ENCODE measurements around the gene SNX4. TPM values are rescaled to one million over a fixed set of nuclear protein-coding genes. Genes with fewer than 3 reads are reported as not detected.

Gene SNX4
- total RNA-seq, 2 experiments from 2014 or later, result 36.2 to 36.3 TPM

DNA sequence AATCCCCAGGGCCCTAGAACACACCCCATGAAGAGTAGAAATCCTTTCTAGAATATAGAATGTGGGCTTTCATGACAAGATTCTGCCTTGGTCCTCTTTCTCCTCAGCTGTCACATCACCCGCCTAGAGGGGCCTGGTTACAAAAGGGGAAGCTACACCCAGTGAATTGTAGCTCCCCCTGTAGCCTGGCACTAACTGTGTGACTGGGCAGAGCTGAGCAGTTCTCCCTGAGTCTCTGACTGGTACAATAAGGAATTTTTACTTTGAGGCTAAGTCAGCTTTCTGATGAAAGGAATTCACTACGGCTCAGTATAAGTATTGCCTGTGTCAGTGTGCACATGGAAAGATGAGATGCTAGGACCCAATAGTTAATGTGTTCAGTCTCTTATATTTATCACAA lies 116.2 kb downstream of the SNX4 start:
- Mint-ChIP-seq H3K4me1 (no peaks in the 10 kb centered on the region), H3K4me3 (no peak overlapping the region), H3K27ac (no peak overlapping the region), H3K9me3 (ENCODE audit: low read depth) (peaks cover 8% of the 10 kb centered on the region), H3K27me3 (peaks cover 9% of the 10 kb centered on the region), H3K36me3 (ENCODE audit: low read depth) (peaks cover 3% of the 10 kb centered on the region)
- ATAC-seq, result no peak
- DNase-seq, result no peak
- intact Hi-C loops (cut with DNase I, micrococcal nuclease), result no loop called here
- ChIA-PET POLR2A (no interaction called here), CTCF (no interaction called here)

DNA sequence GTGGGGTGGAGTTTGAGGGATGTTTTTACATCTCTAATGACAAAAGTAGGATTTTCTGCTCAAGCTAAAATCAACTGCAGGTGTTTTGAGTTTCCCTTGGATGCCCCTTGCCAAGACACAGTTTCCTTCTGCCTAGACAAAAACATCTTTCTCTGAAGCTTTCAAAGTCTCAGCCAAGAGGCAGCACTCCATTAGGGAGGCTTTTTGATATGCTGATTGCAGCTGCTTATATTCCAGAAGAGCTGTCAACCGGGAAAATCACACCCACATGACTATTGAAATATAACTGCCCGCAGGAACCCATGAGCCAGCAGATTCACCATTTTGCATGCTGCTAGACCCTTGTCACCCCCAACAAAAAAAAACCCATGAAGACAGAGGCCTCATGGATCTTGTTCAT lies 117.4 kb downstream of the SNX4 start:
- Mint-ChIP-seq H3K27ac (no peak overlapping the region), H3K36me3 (ENCODE audit: low read depth) (peaks cover 3% of the 10 kb centered on the region), H3K27me3 (peaks cover 12% of the 10 kb centered on the region), H3K4me3 (no peak overlapping the region), H3K4me1 (no peaks in the 10 kb centered on the region), H3K9me3 (ENCODE audit: low read depth) (peaks cover 8% of the 10 kb centered on the region)
- ChIA-PET POLR2A (no interaction called here), CTCF (no interaction called here)
- no peak for DNase-seq
- no peak for ATAC-seq
- intact Hi-C loops (cut with DNase I, micrococcal nuclease), result no loop called here

DNA sequence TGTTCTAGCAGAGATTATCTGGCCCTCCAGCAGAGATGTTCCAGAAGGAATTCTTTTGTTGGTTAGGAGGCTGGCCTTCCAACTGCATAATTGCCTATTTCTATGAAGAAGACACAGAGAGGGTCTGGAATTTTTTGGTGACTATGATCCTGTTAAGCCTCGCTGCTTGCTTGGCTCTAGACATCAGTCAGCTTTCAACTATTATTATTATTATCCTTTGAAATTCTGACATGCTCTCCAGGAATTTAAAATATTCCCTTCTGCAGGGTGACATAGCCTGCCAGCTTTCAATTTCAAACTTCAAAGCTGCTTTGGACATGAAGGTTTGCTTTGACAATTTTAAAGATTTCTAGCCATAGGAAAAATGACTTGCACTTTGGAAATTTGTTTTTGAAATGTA lies 118.6 kb downstream of the SNX4 start:
- POLR2A ChIA-PET, result no interaction called here
- no peak for DNase-seq
- CTCF ChIA-PET, result no interaction called here
- intact Hi-C loops (cut with DNase I, micrococcal nuclease), result no loop called here
- H3K36me3 Mint-ChIP-seq (ENCODE audit: low read depth), result peaks cover 3% of the 10 kb centered on the region
- H3K9me3 Mint-ChIP-seq (ENCODE audit: low read depth), result peaks cover 8% of the 10 kb centered on the region
- H3K27ac Mint-ChIP-seq, result no peak overlapping the region
- ATAC-seq, result no peak
- no peaks in the 10 kb centered on the region for H3K4me1 Mint-ChIP-seq
- no peak overlapping the region for H3K4me3 Mint-ChIP-seq
- peaks cover 11% of the 10 kb centered on the region for H3K27me3 Mint-ChIP-seq

- no peak for ATAC-seq
- CTCF ChIA-PET, result interaction anchor here (0.8 to 1.8 kb wide), 4 partner anchors 17 to 404 kb away, joined by 3 to 4 read pairs (median 4); no protein-coding TSS in a partner anchor
Observed at GRCh38 chr3:125398952-125399351, 121.0 kb downstream of the SNX4 start.

More at GRCh38 chr3:125398952-125399351, 121.0 kb downstream of the SNX4 start:
- DNase-seq, result no peak
- no peaks in the 10 kb centered on the region for H3K36me3 Mint-ChIP-seq (ENCODE audit: low read depth)
- no peaks in the 10 kb centered on the region for H3K9me3 Mint-ChIP-seq (ENCODE audit: low read depth)
- H3K4me1 Mint-ChIP-seq, result no peaks in the 10 kb centered on the region
- H3K27ac Mint-ChIP-seq, result no peak overlapping the region
- intact Hi-C loops (cut with DNase I, micrococcal nuclease), result no loop called here
- peaks cover 12% of the 10 kb centered on the region for H3K27me3 Mint-ChIP-seq
- POLR2A ChIA-PET, result no interaction called here
- no peak overlapping the region for H3K4me3 Mint-ChIP-seq

Other genes with a start within 250 kb of the SNX4 start
- gene ZNF148, start 144.9 kb downstream of the SNX4 start, total RNA-seq, result 10 to 100 TPM; 30.3 to 37.7 TPM
- gene OSBPL11, start 75.3 kb upstream of the SNX4 start, total RNA-seq, result 1 to 10 TPM; 9.0 to 9.3 TPM

All from activated CD4-positive, alpha-beta T cell treated with anti-CD3 and anti-CD28 coated beads for 36 hours (primary cell).